Tibial artery (tissue), 4 donors: Measurements from ENCODE around the gene NEK11.
A peak's percentile ranks its signal among the peaks of the same experiment; 100 is the strongest.
"Not testable (repeated sequence)": the region's sequence is repeated elsewhere in the genome, so short reads cannot be mapped to it uniquely, and the experiment has no call there.

Source experiments
- DNase-seq, 2 donors: peaks; one replicate each; pipeline ENCODE4 v3.0.0-alpha.2; 2019
- H3K27ac ChIP-seq, 2 donors: fragments of 200-600 bp; sonication (generic) in 1 of 2; 1 replicate in 1 of 2; 2 replicates in 1 of 2; pipeline ENCODE4 v1.5.1; 2018 to 2019; ENCODE audit warnings: mild to moderate bottlenecking in 1 of 2
- H3K27me3 ChIP-seq, 2 donors: fragments of 200-600 bp; sonication (generic) in 1 of 2; one replicate each; pipeline versions ENCODE4 v1.5.1 to v1.6.0; 2016 to 2019
- H3K36me3 ChIP-seq, 3 donors: fragments of 200-600 bp; sonication (generic) in 2 of 3; one replicate each; pipeline ENCODE4 v1.5.1; 2016 to 2019; ENCODE audit warnings: mild to moderate bottlenecking in 2 of 3
- H3K4me1 ChIP-seq, 4 donors: fragments of 200-600 bp; sonication (generic) in 2 of 4; 1 replicate in 3 of 4; 2 replicates in 1 of 4; pipeline ENCODE4 v1.5.1; 2016 to 2019
- H3K4me3 ChIP-seq, 2 donors: fragments of 200-600 bp; sonication (generic) in 1 of 2; 1 replicate in 1 of 2; 2 replicates in 1 of 2; pipeline ENCODE4 v1.5.1; 2018 to 2019; ENCODE audit warnings: mild to moderate bottlenecking in 2 of 2
- H3K9me3 ChIP-seq, 3 donors: fragments of 200-600 bp; sonication (generic) in 1 of 3; one replicate each; pipeline ENCODE4 v1.5.1; 2016 to 2019
- CTCF ChIP-seq, 2 experiments: fragments of 200-600 bp in 1 of 2; fragments of 450-650 bp in 1 of 2; IDR thresholded peaks; one replicate each; pipeline ENCODE4 v1.5.1; 2017 to 2019; ENCODE audit warnings: antibody characterized with exemption in 2 of 2, mild to moderate bottlenecking in 1 of 2, moderate library complexity in 1 of 2
- intact Hi-C: fragments of 100-400 bp; cut with DNase I; formaldehyde crosslinking; loops from one replicate; pipeline ENCODE4 v1.15.0; 2023; ENCODE audit warnings: low total_unique reads

The NEK11 gene

GRCh38 chr3:131038326-131038725 is 11.6 kb downstream of the NEK11 start:
- Histone ChIP-seq H3K36me3 (peaks cover 0 to 4% (median 0%) of the 10 kb centered on the region in 3 donors), H3K9me3 (no peaks in the 10 kb centered on the region), H3K4me1 (peaks cover 0 to 12% (median 0%) of the 10 kb centered on the region in 4 donors), H3K27me3 (no peaks in the 10 kb centered on the region), H3K27ac (no peak overlapping the region), H3K4me3 (no peak overlapping the region)
- intact Hi-C loops, result no loop called here
- DNase-seq, result no peak
- TF ChIP-seq CTCF (IDR thresholded peaks at IDR 0.05), result no peak

- H3K4me1 ChIP-seq, H3K9me3 ChIP-seq, DNase-seq, H3K4me3 ChIP-seq, H3K27ac ChIP-seq, H3K36me3 ChIP-seq, intact Hi-C loops, H3K27me3 ChIP-seq: not testable (repeated sequence)
Measured at GRCh38 chr3:131042271-131042985, 15.8 kb downstream of the NEK11 start.

- H3K27ac ChIP-seq, result no peak overlapping the region
- H3K4me1 ChIP-seq, result no peaks in the 10 kb centered on the region
- DNase-seq, result no peak
- intact Hi-C loops, result no loop called here
- peaks cover 0 to 7% (median 4%) of the 10 kb centered on the region in 3 donors for H3K36me3 ChIP-seq
- no peak for TF ChIP-seq CTCF (IDR thresholded peaks at IDR 0.05)
- no peaks in the 10 kb centered on the region for H3K27me3 ChIP-seq
- peaks cover 0 to 9% (median 0%) of the 10 kb centered on the region in 3 donors for H3K9me3 ChIP-seq
- H3K4me3 ChIP-seq, result no peak overlapping the region
Measured at GRCh38 chr3:131047582-131047981, 20.9 kb downstream of the NEK11 start.

- intact Hi-C loops, result no loop called here
- no peak overlapping the region for H3K4me3 ChIP-seq
- H3K27ac ChIP-seq, result no peak overlapping the region
- DNase-seq, result no peak
- no peak for TF ChIP-seq CTCF (IDR thresholded peaks at IDR 0.05)
- H3K27me3 ChIP-seq, result no peaks in the 10 kb centered on the region
- peaks cover 0 to 9% (median 0%) of the 10 kb centered on the region in 3 donors for H3K9me3 ChIP-seq
- H3K36me3 ChIP-seq, result peaks cover 0 to 6% (median 4%) of the 10 kb centered on the region in 3 donors
- no peaks in the 10 kb centered on the region for H3K4me1 ChIP-seq
Measured at GRCh38 chr3:131048030-131048429, 21.4 kb downstream of the NEK11 start.

- no peak for TF ChIP-seq CTCF (IDR thresholded peaks at IDR 0.05)
- DNase-seq, result no peak
- Histone ChIP-seq H3K9me3 (peaks cover 0 to 9% (median 0%) of the 10 kb centered on the region in 3 donors), H3K36me3 (peaks cover 0 to 6% (median 4%) of the 10 kb centered on the region in 3 donors), H3K27me3 (no peaks in the 10 kb centered on the region), H3K27ac (no peak overlapping the region), H3K4me3 (no peak overlapping the region), H3K4me1 (no peaks in the 10 kb centered on the region)
- intact Hi-C loops, result no loop called here
Measured at GRCh38 chr3:131050001-131050400, 23.3 kb downstream of the NEK11 start.

- Histone ChIP-seq H3K27ac (no peak overlapping the region), H3K27me3 (no peaks in the 10 kb centered on the region), H3K36me3 (peaks cover 0 to under 1% (median 0%) of the 10 kb centered on the region in 3 donors), H3K4me1 (no peaks in the 10 kb centered on the region), H3K4me3 (no peak overlapping the region), H3K9me3 (no peaks in the 10 kb centered on the region)
- peak in 1 of 2 experiments; percentile 18 for TF ChIP-seq CTCF (IDR thresholded peaks at IDR 0.05)
- no peak for DNase-seq
- intact Hi-C loops, result no loop called here
Measured at GRCh38 chr3:131053043-131053859, 26.6 kb downstream of the NEK11 start.
